ENCODE results near the gene CD58.

DNA sequence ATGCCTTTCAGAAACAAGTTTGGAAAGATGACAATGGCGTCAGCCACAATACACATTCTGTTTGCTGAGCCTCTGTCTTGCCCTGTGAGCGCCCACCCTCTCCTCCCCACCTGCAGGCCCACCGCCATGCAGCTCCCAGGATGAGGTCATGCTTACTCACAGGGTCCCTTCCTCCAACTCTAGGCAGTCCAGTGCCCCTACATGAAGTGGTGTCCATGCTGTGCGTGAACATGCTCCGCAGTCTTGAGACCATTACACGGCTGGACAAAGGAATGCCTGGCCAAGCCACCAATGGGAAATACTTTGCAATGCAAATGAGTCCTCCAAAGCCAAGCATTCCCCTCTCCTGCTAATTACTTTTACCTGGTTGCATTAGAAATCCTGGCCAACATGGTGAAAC lies 92.2 kb downstream of the CD58 start:
- TF ChIP-seq CTCF (IDR thresholded peaks at IDR 0.05), result no peak
- TF ChIP-seq POLR2A (IDR thresholded peaks at IDR 0.05; ENCODE audit: low read depth), result no peak
- no peak for TF ChIP-seq POLR2AphosphoS5 (IDR thresholded peaks at IDR 0.05)
- TF ChIP-seq EP300 (IDR thresholded peaks at IDR 0.05), result no peak
